Omental fat pad (tissue), 4 donors: ENCODE data around the gene SPATA22. TPM values are rescaled to one million over a fixed set of nuclear protein-coding genes. Genes with fewer than 3 reads are reported as not detected.

Experiments
- ATAC-seq: fragments of 150-250 bp; one replicate; pipeline ENCODE4 v1.9.1; 2016; ENCODE audit warnings: mild to moderate bottlenecking, moderate library complexity; ENCODE audit not compliant: low FRiP score
- DNase-seq: peaks from one replicate; pipeline ENCODE4 v3.0.0-alpha.2; 2019; ENCODE audit warnings: low spot score
- total RNA-seq, 4 donors: library from RNA; depleted of rRNA; stranded (reverse); fragments of >200 nt; gene quantifications; one replicate each; pipeline ENCODE4 v1.1.0, GENCODE V29; 2016
- TF ChIP-seq, protein P1 (sequence below), 3 donors: fragments of 450-650 bp; IDR thresholded peaks; one replicate each; pipeline ENCODE4 v1.5.1; 2016 to 2017; ENCODE audit warnings: antibody characterized with exemption in 3 of 3, mild to moderate bottlenecking in 3 of 3, moderate library complexity in 2 of 3

SPATA22 gene
- total RNA-seq, 4 donors from 2014 or later = 0.93 to 1.8 TPM; not detected in 2

DNA sequence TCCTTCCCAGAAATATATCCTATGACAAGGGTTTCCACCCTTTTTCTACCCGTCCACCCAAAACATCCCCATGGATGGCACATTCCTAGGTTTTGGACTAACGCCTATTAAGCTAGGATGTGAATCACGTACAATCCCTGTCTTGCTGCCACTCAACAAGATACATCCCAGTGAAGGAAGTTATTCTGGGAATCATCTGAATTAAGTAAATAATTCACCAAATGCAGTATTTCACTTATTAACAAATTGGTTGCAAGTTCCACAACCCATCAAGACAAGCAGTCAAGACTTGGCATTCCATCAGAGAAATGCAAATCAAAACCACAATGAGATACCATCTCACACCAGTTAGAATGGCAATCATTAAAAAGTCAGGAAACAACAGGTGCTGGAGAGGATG, 36.2 kb upstream of the SPATA22 start:
- ATAC-seq = no peak
- no peak for DNase-seq
- TF ChIP-seq, protein P1, sequence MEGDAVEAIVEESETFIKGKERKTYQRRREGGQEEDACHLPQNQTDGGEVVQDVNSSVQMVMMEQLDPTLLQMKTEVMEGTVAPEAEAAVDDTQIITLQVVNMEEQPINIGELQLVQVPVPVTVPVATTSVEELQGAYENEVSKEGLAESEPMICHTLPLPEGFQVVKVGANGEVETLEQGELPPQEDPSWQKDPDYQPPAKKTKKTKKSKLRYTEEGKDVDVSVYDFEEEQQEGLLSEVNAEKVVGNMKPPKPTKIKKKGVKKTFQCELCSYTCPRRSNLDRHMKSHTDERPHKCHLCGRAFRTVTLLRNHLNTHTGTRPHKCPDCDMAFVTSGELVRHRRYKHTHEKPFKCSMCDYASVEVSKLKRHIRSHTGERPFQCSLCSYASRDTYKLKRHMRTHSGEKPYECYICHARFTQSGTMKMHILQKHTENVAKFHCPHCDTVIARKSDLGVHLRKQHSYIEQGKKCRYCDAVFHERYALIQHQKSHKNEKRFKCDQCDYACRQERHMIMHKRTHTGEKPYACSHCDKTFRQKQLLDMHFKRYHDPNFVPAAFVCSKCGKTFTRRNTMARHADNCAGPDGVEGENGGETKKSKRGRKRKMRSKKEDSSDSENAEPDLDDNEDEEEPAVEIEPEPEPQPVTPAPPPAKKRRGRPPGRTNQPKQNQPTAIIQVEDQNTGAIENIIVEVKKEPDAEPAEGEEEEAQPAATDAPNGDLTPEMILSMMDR (IDR thresholded peaks at IDR 0.05) = no peak

DNA sequence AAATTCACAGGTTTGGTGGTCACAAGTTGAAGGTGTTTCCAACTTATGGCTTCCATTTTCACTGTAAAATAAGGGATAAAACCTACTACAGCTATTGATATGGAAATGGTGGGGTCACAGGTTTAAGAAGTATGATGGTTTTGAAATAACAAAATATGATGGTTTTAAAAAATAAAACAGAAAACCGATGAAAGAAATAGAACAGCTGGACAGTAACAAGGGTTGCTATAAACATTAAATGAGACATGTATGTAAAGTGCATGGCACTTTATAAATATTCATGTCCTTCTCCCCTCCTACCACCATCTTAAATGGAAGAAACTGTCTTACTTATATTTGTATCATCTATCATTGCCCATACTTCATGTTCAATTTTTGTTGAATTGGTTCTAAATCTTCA, 35.5 kb upstream of the SPATA22 start:
- TF ChIP-seq, protein P1 (IDR thresholded peaks at IDR 0.05) = no peak
- no peak for DNase-seq
- no peak for ATAC-seq

DNA sequence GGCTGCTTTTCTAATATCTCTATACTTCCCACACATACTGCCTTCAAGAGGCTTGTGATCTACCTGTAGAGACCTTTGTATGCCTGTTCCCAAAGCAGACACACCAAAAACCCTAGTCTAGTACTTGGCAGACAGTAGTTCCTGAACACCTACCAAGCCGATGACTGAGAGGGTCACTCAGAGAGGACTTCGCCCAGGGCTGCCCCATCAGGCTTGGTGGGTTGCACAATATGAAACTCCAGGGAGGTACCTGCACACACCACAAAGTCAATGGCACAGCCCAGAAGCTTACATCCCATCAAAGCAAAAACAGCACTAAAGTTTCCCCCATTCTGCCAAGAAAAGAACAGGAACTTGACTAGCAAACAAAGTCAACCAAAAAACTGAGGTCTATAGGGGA, 34.4 kb upstream of the SPATA22 start:
- TF ChIP-seq, protein P1 (IDR thresholded peaks at IDR 0.05) = no peak
- no peak for ATAC-seq
- no peak for DNase-seq

DNA sequence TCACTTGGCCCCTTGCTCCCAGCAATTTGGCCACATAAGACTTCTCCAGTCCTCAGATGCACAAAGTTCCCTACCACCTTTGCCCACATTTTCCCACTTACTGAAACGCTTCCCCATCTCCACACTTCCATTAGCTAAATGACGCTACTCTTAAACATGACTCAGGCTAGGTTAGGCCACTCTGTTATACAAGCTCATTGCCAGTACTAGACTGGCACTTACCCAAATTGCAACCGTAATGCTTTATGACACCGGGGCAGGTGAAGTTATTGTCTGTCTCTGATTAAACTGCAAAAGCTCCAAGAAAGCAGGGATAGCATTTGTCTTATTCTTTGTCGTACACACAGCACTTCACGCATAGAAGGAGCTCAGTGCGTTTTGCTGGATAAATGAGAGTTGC, 33.4 kb upstream of the SPATA22 start:
- DNase-seq (no peak), ATAC-seq (no peak)
- TF ChIP-seq, protein P1 (IDR thresholded peaks at IDR 0.05) = no peak

DNA sequence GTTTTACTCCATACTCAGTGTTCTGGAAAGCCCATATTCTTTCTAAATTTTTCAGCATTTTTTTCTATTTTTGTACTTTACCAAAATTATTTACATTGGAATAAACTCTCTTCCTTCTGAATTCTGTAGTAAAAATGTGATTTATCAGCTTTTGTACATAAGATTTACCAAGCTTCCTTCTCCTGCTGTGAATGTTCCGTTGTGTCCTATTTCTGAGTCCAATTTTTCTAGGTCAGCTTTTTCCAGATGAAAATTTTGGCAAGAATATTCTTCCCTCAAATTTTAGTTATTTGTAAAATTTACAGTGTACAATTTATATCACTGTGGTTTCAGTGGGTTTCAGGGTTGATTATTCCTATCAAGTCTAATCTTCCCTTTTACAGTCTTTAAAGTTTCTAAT, 31.7 kb upstream of the SPATA22 start:
- no peak for DNase-seq
- ATAC-seq = no peak
- TF ChIP-seq, protein P1 (IDR thresholded peaks at IDR 0.05) = no peak

DNA sequence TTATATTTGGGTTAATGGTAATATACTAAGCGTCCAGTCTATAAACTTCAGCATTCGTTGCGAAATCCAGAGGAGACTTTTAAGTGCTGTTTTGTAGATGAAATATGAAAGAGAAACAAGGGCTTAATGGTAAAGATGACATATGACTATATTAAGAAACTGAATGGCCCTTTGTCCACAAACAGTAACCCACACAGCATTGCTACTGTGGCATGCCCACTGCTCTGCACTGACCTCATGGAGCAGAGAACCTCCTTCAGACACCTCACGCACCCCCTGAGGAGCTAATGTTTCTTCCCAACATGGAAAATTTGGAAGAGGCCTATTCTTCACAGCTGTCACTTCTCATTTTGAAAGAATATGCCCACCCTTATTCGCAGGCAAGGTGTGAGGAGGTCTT, 30.8 kb upstream of the SPATA22 start:
- TF ChIP-seq, protein P1 (IDR thresholded peaks at IDR 0.05) = no peak
- DNase-seq (no peak), ATAC-seq (no peak)

DNA sequence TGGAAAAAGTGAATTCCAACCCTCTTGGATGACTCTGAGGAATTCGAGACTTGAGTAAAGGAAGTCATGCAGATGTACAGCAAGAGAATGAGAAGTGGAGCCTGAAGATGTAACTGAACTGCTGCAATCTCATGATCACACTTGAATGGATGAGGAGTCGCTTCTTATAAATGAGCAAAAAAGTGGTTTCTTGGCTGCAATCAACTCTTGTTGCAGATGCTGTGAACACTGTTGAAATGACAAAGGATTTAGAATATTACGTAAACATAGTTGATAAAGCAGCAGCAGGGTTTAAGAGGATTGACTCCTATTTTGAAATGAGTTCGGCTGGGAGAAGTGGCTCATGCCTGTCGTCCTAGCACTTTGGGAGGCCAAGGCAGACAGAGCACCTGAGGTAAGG, 29.7 kb upstream of the SPATA22 start:
- TF ChIP-seq, protein P1 (IDR thresholded peaks at IDR 0.05) = no peak
- ATAC-seq (no peak), DNase-seq (no peak)
